ENCODE results near the gene CDK2.
"Not testable (repeated sequence)": the region's sequence is repeated elsewhere in the genome, so short reads cannot be mapped to it uniquely, and the experiment has no call there.

The CDK2 gene

DNA sequence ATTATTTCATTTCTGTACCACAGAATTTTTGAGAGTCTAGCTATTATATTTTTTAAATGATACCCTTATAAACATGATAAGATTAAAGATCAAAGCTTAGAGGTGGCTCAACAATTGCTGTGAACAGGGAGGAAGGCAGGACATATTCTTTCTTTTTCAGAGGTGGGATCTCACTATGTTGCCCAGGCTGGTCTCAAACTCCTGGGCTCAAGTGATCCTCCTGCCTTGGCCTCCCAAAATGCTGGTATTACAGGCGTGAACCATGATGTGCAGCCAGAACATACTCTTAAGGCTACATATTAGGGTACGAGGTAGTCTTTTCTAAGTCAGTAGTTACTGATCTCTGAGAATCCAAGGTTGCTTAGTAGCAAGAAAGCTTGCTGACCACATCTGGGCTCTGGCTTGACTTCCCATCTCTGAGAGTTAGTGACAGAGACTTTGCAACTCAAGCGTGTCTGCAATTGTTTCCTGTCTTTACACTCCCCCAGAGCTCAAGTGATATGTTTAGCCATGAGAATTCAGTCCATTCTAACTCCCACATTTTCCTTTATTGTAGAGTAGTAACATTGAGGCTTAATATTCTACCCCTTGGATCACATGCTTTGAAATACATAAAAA is 15.8 kb downstream of the CDK2 start:
- DNase-seq: no peak

DNA sequence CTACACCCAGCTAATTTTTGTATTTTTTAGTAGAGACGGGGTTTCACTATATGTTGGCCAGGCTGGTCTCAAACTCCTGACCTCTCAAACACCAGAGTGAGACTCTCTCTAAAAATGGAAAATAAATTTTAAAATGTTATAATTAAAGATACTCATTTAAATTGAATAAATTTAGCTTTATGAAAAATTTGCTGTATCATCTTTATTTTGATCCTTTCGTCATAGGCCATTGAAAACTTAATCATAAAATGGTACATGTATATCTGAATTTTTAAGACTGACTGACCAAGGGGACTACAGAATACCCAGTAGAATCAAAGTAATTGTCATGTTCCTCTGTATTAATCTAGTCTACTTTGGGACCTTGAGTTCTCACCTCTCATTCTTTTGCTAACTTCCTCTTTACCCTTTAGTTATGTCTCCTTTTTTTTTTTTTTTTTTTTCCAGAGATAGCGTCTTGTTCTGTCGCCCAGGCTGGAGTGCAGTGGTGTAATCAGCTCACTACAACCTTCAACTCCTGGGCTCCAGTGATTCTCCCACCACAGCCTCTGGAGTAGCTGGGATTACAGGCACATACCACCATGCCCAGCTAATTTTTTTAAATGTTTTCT is 16.7 kb downstream of the CDK2 start:
- no peak for DNase-seq

DNA sequence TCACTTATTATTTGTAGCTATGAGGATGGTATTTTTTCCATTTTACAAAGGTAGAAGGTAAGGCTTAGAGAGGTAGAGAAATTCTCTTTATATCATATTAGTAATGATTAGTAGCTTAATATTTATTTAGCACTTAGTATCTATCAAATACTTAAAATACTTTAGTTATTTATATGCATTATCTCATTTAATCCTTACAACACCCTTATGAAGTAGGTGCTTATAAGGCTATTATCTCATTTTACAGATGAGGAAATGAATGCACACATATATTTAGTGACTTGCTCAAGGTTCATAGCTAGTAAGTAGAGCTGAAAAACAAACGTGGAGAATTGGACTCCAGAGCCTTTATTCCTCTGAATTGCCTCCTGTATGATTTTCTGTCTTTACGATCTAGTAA is 18.2 kb downstream of the CDK2 start:
- DNase-seq: no peak

DNA sequence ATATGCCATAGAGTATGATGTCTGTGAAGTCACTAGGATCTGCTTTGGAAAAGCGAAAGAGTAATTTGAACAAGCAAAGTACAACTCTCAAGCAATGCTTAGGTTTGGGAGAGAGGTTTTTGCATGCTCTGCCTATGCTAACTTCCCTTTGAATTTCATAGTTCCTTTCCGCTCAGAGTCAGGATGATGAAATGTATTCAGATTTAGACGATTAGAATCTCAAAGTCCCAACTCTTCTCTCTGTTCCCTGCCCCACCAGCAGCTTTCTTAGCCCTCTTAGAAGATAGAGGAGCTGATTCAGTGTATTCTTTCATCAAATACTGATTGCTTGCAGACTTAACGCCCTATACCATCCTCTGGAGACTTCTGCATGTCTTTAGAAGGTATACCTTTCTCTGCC is 18.7 kb downstream of the CDK2 start:
- DNase-seq: no peak

DNA sequence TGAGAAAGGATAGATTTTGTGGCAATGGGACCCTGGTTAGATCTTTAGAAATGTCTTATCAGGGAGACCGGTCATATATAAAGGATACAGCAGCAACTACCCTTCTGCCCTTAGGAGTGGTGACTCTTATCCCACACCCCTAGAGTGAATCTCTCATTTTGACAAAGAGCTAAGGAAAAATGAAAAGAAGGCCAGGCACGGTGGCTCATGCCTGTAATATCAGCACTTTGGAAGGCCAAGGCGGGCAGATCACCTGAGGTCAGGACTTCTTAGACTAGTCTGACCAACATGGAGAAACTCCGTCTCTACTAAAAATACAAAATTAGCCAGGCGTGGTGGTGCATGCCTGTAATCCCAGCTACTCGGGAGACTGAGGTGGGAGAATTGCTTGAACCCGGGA is 19.3 kb downstream of the CDK2 start:
- DNase-seq: not testable (repeated sequence)

DNA sequence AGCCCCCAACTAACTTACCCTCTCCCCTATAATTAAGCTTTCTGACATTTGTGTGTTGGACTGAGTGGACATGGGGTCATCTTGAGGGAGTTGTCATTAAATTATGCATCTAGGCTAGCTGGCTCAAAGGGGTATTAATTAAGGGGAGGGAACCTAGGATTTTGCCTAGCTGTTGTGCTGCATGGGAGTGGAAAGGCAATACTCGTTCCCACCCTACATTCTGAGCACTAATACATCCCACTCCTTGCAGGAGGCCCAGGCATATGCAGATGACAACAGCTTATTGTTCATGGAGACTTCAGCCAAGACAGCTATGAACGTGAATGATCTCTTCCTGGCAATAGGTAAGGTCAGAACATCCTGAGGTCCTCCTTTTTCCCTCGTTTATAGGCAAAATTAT is 24.5 kb downstream of the CDK2 start:
- DNase-seq: no peak

DNA sequence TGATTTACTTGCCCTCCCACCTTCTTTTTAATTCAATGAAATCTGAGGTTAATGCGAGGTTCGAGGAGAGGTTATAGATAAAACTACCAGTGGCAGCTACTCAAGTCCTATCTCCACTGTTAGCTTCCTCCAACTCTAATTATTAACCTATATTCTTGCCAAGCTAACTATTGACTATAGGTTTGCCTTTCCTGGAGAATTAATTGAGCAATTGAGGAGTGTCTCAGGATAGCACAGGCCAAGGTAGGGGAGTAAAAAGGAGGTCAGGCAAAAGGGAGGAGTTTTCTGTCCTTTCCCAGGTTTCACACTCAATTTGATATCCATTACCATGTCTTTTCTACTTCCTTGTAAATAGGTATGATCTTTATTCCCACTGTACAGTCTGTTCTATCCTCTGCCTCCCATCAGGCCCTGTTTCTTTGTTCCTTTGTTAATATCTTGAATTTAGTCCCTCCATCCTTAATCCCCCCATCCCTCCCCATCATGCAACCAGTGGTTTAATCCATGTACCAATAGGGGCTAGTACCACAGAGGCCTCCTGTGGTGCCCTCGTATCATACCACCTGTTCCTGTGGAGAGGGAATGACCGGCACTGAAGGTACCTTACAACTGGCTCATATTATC is 26.7 kb downstream of the CDK2 start:
- DNase-seq: no peak

DNA sequence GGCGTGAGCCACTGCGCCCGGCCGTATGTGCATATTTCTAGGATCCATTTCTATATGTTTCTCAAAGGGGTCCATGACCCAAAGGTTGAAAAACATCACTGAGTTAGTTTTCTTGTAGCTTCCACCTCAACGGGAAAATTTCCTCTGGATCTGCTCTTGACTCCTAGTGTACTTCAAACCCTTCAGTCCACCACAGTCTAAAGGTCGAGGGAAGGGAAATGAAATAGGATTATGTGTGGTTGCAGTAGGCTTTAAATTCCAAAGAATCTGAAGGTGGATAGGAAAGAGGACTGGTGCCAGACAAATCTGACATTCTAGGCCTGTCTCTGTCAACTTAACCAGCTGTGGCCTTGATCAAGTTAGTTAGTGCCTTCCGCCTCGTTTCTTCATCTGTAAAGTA is 28.7 kb downstream of the CDK2 start:
- DNase-seq: no peak

DNA sequence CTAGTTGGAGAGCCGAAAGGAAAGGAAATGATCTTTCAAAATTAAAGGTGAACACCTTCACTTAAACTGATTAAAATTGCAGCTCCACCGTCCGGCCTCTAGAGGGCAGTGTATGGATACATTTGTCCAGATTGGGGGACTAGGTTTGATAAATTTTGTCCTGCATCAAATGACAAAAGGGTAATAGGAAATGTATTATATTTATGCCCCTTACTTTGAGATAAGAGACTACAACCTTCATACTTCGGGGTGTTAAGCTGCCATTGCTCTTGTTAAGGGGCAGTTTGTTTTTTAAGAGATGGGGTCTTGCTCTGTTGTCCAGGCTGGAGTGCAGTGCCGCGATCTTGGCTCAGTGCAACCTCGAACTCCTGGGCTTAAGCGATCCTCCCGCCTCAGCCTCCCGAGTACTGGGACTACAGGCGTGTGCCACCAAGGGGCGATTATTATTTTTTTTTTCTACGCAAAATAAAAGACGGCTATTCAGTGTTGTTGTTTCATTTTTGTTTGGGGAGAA is 29.6 kb downstream of the CDK2 start:
- DNase-seq: peak; percentile 85

DNA sequence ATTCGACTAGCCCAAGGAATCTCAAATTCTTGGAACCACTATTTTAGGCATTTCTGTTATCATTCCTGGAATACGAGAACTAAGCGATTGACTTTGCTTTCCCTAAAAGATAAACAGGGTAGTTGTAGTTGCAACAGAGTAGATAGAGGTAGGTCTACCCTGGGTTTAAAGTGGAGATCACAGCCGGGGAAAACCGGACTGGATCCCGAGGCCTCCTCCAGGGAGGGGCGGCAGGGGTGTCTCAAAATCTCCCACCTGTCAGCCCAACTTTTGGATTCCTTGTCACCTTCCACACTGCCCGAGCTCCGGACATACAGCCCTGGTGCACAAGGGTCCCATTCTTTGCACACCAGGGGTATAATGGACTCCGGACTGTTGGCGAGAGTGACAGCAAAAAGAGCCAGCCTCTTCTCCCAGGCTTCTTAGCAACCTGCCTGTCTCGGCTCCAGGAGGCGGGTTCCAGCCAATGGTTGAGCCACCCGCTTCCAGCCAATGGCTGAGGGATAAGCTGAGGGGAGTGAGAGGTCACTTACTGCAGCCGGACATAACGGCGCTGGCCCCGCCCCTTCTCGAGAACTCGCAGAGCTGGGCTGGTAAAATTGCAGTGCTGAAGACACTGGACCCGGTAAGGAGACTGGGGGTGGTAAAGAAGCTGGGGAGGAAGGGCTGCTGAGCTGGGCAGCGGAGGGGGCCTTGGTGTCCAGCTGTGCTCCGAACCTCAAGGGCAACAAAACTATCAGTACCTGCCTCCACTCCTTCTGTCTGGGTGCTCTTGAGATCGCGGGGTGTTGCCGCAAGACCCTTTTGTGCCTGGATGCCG is 30.3 kb downstream of the CDK2 start, which contains the start of gene SUOX:
Gene SUOX, plus strand, starts transcription at position 562 of the 820 bp plus-strand sequence. CDS start 4,946 bp downstream, outside the sequence.
- DNase-seq: peak; percentile 69

DNA sequence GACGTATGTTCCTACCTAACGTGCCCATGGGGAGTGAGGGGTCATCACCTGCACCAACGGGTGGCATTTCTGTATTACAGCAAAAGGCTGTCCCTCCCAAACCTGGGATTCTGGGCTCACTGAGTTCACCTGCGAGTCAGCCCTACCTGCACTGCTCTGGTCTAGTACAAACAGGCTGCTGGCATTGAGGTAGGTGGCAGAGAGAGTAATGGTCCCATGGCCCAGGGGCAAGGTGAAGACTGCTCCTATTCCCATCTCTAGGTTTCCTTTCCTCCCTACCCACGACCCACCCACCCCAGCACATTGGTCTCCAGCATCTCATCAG is 30.9 kb downstream of the CDK2 start:
- DNase-seq: no peak

DNA sequence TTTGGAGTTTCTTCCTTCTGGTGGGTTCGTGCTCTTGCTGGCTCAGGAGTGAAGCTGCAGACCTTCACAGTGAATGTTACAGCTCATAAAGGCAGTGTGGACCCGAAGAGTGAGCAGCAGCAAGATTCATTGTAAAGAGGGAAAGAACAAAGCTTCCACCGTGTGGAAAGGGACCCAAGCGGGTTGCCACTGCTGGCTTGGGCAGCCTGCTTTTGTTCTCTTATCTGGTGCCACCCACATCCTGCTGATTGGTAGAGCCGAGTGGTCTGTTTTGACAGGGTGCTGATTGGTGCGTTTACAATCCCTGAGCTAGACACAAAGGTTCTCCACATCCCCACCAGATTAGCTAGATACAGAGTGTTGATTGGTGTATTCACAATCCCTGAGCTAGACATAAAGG is 32.9 kb downstream of the CDK2 start:
- not testable (repeated sequence) for DNase-seq

DNA sequence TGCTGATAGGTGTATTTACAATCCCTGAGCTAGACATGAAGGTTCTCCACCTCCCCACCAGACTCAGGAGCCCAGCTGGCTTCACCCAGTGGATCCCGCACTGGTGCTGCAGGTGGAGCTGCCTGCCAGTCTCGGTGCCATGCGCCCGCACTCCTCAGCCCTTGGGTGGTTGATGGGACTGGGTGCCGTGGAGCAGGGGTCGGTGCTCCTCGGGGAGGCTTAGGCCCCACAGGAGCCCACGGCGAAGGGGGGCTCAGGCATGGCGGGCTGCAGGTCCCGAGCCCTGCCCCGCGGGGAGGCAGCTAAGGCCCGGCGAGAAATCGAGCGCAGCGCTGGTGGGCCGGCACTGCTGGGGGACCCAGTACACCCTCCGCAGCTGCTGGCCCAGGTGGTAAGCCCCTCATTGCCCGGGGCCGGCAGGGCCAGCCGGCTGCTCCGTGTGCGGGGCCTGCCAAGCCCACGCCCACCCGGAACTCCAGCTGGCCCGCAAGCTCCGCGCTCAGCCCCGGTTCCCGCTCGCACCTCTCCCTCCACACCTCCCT is 33.4 kb downstream of the CDK2 start:
- not testable (repeated sequence) for DNase-seq

DNA sequence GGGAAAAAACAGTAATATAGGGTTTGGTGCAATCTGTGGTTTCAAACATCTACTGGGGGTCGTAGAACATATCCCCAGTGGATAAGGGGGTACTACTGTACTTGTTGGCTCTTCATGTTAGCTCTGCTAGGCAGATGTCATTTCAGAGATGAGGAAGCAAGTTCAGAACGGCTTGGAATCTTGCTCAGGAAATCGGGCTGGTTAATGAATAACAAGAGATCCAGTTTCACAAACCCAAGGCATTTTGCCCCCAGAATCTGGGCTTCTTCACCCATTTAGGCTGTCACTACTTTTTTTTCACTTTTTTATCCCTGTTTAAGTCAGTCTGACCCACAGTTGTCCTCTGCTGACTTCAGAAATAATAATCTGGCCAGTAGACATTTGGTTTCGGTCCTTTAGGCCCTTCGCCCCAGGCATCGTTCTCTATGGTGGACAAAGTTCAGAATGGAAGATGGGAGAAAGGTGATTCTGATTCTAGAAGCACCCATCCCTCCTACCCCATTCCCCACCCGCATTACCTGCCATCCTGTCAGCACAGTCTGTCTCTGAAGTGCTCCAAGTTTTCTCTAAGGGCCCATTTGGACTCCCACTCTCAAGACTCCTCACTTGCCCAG is 35.0 kb downstream of the CDK2 start:
- DNase-seq: no peak

DNA sequence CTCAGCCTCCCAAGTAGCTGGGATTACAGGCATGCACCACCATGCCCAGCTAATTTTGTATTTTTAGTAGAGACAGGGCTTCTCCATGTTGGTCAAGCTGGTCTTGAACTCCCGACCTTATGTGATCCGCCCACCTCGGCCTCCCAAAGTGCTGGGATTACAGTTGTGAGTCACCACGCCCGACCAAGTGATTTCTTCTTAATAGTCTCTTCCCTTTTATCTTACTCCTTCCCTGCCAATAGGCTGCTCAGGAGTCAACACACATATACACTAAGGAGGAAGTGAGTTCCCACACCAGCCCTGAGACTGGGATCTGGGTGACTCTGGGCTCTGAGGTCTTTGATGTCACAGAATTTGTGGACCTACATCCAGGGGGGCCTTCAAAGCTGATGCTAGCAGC is 36.7 kb downstream of the CDK2 start:
- not testable (repeated sequence) for DNase-seq

DNA sequence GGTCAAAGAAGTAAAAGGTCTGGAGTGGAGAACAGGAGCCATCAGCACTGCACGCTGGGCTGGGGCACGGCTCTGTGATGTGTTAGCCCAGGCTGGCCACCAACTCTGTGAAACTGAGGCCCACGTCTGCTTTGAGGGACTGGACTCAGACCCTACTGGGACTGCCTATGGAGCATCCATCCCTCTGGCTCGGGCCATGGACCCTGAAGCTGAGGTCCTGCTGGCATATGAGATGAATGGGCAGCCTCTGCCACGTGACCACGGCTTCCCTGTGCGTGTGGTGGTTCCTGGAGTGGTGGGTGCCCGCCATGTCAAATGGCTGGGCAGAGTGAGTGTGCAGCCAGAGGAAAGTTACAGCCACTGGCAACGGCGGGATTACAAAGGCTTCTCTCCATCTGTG is 37.6 kb downstream of the CDK2 start:
- DNase-seq: no peak

DNA sequence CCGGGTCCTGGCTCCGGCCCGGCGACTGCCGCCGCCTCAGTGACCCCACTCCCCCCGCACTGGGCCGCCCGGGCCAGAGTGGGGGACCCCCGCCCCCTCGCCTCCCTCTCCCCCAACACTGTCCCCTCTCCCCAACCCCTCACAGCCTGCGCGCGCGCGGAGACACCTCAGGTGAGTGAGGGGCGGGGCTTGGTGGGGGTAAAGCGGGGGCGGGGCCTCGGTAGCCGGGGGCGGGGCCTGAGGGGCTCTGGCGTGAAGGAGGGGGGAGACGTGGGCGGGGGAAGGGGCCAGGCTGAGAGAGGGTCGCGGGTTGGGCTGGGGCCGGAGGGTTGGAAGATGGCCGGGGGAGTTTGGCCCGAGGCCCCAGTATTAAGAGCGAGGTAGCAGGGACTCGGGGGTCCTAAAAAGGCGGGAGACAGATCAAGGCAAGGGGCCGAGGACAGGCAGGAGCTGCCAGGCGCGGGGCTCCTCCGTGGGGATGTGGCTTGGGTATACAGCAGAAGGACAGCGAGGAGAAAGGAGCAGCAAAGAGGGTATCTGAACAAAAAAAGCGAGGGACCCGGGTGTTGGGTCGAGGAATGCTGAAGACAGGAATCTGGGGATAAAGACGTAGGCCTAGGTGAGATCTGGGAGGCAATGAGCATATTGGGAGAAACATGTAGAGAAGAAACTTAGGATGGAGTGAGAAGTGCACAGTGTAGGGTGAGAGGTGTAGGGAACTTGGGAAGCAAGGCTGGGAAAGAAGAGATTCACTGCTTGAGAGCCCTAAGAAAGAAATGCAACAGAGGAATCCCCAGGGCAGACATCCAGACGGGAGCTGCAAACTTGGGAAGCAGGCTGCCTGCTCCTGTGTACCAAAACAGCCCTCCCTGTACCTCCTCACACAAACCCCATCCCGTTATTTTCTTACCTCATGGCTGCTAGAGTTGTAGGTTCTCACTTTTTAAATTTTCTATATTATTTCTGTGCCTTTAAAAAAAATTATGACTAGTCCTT is 41.2 kb downstream of the CDK2 start:
- peak; percentile 89 for DNase-seq

DNA sequence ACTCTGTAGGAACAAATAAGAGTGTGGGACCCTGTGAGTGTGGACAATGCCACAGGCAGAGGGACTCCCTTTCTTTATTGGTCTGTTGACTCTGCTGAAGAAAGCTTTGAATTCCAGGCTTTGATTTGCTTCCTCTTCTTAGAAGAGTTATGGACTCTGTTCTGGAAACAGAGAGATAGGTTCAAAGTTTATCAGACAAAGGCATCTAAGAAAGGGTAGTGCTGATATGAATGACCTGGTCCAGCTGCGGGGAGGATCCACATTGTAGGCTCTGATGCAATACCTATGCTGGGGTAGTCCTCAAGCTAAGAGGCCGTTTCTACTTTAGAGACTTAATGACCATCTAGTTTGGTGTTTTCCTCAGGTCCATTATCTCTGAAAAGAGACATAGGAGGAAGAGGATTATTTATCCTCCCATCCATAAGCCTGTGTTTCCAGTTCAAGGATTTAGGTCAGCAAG is 43.5 kb downstream of the CDK2 start:
- no peak for DNase-seq

DNA sequence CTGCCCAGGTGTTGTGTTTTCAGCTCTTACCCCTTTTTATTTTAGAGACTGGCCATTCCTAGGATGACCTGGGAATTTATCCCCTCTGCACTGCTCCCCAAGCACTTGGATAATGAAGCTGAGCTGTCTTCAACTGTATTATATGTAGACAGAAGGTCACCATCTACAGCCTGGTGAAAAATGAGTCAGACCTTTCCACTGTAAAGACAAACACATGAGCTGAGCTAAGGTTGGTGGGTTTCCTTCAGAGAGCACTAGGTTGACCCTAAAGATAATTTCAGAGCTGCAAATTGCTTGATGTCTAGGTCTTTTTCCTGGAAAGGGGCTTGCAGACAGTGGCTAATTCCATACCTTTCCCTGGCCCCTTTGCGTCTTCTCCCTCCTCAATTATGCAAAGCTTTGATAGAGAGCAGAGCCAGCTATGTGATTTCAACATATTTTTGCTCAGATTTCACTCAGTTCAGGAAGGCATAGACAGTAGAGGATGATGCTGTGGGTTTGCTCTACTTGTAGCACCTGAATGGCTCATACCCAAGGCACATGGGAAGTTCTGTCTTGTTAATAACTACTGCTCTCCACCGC is 45.0 kb downstream of the CDK2 start:
- no peak for DNase-seq

DNA sequence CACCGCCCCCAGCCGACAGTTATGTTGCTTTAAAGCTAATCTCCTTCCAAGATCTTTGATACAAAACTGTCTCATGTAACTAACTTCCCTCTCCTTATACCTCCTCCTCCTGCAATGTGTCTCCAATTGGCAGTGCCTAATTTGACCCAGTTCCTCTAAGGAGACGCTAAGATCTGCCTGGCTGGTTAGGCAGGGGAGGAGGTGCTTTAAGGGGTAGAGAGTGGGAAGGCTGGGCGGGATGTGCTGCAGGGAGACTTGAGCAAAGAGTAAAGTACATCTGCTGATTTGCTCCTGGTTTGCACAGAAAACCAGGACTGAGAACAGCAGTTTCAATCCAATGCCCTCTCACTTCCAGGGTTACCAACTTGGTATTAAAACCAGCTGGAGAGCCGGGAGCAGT is 46.9 kb downstream of the CDK2 start:
- no peak for DNase-seq

DNA sequence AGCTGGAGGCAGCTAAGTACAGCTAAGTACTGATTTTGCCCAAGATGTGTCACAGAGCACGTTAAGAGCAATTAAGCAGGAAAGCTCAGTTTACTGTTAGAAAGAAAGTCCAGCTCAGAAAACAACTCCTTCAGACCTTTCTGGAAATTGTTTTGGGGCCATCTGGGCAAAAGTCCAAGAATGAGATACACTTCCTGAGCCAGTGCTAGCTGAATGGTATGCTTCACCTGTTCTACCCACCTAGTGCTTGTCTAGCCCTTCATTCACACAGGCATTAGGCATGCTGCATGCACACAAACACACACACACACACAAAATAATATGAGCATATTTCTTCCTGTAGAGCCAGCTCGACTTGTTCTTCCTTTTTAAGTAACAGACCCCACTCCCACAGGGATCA is 47.6 kb downstream of the CDK2 start:
- DNase-seq: no peak

Data from activated effector memory CD4-positive, alpha-beta T cell treated with anti-CD3 and anti-CD28 coated beads, Interleukin-2, amount 50 U/mL, for 16 hours (primary cell).